Measurements from ENCODE around the gene RNU1-4.
"Not testable (repeated sequence)": the region's sequence is repeated elsewhere in the genome, so short reads cannot be mapped to it uniquely, and the experiment has no call there.

RNU1-4 gene

DNA sequence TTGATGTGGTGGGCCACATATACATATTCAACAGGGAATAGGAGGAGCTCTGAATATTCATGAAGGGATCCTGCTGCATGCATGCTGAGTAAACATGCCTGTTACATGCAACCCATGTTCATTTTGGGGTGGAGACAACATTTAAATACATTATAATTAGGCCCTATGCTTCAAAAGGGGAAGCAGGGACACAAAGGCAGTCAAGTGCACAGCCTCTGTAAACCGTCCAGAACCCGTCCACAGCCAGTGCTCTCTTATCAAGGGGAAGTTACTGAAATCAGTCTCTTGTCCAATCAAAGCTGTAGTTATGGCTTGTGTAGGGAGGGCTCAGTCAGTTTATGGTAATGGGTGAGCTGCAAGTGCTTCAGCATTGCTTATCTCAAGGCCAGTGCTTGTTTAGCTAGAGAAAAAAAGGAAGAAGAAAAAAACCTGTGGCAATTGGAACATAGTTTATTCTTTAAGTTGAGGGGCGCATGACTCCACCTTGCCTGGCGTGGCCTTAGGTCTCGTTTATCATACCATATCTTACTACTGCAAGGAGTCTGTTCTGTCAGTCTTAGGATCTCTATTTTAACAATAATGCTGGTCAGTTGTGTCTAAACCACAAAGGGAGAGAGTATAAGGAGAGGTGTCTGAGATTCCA is 7.9 kb upstream of the RNU1-4 start:
- not testable (repeated sequence) for DNase-seq

DNA sequence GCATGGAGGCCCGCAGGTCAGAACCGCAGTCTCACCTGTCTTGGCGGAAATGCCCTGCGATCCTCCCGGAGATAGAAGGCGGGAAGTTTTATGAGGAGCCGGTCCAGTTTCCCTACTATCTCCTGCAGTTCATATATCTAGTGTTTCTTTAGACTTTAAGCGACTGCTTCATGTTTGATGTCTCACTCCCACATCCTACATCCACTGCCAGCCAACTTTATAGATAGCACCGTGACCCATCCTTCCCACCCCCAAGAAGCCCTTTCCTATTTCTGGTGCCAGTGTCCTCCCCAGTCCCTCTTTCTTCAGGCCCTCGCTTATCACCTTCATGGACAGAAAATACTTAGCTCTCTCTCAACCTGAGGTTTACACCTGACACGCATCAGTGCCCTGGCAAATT is 914 bp downstream of the RNU1-4 start:
- DNase-seq: not testable (repeated sequence)

DNA sequence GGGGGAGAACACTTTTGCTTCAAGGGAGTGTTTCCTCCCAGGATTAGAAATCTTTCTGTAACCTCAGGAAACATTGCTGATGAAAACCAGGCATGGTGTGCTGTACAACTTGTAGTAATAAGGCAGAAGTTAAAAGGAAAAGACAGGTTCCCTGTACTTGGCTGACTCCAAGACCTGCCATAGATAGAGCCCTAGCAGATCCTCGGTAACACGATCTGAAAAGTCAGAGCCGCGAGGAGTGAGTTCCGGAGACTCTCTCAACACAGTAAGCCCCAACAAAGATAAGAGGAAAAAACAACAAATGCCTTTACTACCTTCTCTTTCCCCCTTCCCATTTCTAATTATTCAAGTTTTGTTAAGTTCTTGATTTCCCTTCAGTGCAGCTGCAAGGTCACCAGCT is 7.3 kb downstream of the RNU1-4 start:
- not testable (repeated sequence) for DNase-seq

DNA sequence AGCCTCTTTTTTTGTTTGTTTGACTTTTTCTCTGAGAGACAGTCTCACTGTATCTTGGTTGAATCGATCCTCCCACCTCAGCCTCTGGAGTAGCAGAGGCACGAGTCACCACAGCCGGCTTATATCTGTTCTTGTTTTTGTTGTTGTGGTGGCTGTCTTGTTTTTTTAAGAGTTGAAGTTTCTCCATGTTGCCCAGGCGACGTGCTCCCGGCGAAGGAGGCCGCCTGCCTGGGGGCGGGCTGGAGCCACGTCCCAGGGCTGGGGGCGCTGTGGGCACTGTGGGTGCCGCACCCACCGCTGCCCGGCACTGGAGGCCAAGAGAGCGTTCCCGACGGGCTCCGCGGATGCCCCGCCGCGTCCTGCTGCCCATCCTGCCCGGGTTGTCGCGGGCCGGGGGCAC is 8.4 kb downstream of the RNU1-4 start:
- DNase-seq: not testable (repeated sequence)

DNA sequence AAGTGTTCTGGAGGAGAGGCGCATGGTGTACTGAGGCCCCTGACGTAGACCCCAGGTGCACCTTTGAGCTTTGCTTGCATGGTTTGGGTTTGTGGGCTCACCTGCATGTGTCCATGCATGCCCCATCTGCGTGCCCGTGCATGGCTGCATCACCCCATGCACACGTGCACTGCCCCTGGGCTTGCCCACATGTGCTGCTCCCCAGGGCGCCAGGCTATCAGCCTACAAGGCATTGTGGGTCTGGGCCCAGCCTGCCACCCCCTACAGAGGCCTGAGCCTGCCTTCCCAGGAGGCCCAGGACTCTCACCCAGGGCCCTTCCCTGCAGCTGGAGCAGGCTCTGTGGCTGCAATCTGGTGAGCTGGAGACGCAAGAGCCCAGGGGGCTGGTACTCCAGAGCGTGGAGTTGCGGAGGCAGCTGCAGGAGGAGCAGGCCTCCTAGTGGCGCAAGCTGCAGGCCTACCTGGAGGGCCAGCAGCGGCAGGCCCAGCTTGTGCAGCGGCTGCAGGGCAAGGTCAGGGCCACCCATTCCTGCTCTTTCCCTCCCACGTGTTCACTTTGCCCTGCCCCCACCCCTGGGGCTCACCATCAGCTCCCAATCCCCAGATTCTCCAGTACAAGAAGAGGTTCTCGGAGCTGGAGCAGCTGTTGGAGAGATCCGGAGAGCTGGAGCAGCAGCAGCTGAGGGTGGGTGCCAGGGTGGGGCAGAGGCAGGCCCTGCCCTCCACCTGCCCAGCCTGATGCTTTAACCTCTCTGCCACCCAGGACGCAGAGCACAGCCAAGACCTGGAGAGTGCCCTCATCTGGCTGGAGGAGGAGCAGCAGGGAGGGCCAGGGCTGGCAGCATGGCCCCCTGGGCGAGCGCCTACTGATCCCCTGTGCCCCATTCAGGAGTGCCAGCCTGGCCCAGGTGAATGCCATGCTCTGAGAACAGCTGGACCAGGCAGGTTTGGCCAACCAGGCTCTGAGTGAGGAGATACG is 9.9 kb downstream of the RNU1-4 start:
- not testable (repeated sequence) for DNase-seq

DNA sequence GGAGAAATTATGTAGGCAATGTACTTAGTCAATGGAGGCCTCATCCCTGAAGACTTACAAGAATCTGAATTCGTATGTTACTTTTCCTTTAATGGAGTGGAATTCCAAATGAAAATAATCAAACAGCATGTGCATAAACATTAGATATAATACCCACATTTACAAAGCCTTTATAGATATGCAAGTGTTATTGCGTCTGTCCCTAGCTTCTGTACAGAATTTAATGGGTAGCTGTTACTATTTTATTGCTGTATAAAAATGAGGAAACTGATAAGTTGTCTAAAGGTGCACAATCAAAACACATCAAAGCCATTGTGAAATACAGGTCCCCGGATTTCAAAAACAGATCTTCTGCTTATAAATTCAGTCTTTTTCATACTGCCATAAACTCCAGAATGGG is 12.5 kb downstream of the RNU1-4 start:
- DNase-seq: not testable (repeated sequence)

DNA sequence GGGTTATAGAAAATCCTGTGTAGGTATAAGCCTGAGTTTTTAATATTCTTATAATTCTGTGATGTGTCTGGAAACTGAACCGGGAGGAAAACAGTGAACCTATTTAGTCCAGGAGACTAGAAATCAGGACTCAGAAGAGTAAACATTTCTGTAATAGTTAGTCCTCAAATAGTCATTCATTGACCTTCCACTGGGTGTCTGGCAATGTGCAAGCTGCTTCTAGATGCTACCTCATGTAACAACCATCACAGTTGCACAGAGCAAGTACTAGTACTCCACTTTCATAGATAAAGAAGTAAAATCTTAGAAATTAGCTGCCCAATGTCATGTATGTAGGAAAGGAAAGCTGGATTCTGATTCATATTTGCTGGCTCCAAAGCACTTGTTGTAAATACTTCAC is 15.1 kb downstream of the RNU1-4 start:
- DNase-seq: not testable (repeated sequence)

DNA sequence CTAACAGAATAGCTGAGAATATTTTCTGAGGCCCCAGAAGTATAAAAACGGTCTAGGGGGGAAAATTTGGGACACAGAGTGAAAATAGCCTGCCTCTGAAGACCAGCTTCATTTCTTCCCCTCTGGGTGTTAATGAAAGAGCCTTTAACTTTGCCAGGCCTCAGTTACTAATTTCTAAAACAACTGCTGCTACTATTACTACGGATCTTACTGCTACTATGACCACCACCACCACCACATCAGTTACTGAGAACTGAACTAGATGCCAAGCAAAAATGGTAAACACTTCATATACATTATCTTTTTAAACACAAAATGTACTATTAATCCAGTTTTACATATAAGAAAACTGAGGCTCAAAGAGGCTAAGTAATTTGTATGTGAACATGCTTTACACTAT is 15.6 kb downstream of the RNU1-4 start:
- not testable (repeated sequence) for DNase-seq

DNA sequence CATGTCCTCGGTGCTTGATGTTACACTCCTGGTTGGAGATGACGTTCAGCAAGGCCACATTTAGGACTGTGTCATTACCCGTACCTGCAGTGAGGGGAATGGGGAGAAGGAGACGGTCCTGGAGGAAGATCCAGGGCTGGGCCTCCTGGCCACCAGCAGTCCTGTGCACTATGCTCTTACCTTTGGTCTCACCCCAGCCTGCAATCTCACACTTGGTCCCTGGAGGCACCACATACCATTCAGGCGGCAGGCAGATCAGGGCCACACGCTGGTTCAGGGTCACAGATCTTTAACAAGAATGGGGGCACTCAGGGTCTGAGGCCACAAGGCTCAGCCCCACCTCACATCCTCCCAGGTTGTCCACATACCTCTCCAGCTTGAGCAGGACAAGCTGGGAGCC is 17.3 kb downstream of the RNU1-4 start:
- not testable (repeated sequence) for DNase-seq

DNA sequence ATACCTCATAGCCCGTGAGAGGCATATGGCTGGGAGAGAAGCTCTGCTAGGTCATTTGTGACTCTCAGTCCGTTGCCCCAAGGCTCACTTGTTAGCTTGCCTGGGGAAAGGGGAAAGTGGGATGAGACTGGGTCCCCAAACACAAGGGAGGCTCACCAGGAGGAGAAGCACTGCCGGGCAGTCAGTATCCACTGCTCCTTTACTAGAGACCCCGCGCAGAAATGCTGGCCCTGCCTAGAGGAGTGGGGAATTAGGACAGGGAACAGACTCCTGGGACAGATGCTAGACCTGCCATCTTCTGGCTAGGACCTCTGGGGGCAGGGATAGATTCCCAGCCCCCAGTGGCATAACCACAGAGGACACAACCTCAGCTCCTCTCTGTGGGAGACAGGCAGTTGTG is 17.7 kb downstream of the RNU1-4 start:
- DNase-seq: peak; percentile 32

DNA sequence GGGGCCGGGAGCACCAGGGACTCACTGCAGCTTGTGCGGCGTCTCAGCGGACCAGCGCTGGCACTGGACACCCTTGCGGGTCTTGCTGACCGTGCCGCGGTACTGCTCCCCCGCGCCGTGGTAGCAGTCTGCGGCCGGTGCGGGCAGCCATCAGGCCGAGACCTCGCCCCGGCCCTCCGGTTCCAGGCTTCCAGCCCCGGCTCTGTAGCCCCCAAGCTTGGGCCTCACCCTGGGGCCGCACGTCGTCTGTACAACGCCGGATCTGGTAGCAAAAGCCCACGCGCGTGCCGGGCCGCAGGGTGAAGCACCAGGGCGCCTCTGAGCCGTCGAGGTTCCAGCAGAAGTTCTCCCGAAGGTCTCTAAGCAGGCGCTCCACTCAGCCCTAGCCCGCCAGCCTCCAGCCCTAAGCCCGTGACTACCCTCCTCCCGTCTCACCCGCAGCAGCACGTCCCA is 18.8 kb downstream of the RNU1-4 start:
- DNase-seq: peak; percentile 62

DNA sequence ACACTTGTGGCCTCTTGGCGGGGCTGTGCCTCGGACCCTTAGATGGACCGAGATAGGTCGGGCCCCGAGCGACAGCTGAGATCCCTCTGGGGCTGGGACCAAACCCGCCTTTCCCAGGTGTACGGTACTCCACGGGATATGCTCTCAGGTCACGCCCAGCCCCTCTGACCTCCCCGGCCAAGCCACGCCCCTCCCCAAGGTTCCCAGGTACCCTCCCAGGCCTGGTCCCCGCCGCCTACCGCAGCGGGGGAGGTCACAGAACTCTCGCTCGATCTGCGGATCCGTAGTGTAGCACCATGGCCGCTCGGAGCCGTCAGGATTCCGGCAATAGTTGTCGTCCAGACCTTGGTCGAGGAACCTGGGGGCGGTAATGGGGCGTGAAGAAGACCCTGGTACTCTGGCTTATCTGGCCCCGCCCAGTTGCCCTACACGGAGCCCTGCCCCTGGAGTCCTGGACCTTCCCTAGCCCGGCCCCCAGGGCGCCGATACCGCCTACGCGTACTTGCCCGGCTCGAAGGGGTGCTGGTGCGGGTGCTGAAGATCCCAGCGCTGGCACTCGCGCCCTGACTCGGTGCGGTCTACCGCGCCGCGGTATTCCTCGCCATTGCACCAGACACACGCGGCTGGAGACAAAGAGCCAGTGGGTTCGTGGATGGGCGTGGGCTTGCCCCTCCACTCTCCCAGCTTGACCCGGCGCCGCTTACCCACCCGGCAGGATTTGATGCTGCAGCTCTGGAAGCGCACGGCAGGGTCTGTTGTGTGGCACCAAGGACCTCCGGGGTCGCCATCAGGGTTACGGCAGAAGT is 19.5 kb downstream of the RNU1-4 start:
- DNase-seq: not testable (repeated sequence)

DNA sequence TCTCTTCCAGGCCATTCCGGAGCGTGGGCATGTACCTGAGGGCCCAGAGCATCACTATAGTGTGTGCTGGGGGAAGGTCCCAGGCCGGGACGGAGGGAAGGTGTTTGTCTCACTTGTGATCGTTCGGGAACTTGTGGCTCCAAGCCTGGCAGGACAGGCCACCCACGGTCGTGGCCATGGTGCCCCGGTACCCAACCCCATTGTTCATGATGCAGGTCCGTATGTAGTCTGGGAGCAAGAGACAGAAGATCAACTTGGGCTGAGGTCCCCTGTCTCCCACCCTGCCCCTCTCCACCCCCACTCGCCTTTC is 20.1 kb downstream of the RNU1-4 start:
- DNase-seq: peak; percentile 48

DNA sequence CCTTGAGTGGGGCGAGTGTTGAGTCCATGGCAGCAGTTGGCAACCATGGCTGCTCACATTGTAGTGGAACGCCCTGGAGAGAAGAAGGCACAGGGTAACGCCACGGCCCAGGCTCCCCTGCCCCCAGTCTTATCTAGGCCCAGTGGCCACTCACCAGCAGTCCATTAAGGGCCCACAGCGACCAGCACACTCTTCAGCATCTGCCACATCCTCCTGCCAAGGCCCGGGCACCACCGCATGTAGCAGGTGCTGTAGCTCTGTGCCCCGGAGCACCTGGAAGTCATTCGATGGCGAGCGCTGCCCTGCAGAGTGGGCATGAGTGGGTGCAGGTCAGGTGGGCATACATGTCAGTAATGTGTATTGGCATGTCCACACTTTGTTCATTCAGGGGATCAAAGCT is 20.5 kb downstream of the RNU1-4 start:
- peak; percentile 54 for DNase-seq

DNA sequence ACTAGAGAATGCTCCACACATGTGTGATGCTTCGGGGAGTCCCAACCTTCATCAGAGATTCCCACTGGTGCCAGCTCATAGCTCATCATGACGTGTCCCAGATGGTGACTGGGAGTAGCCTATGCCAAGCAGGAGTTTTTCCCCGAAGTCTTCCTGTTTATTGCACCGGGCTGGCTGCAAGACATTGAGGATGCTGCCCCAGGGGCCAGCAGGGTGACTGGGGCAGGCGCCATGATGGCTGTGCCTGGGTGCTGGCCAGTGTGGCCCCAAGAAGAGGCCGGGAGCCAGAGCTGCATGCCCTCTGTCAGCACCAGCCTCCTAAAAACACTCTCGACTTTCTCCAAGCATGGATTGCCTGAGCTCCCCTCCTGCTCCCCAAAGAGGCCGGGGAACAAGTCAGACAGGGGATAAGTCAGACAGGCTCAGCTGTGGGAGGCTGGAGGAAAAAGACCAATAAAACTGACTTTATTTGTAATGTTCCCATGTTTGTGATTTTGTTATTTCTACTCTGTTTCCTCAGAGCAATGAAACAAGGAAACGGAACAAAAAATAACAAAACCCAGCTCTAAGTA is 24.0 kb downstream of the RNU1-4 start:
- not testable (repeated sequence) for DNase-seq

DNA sequence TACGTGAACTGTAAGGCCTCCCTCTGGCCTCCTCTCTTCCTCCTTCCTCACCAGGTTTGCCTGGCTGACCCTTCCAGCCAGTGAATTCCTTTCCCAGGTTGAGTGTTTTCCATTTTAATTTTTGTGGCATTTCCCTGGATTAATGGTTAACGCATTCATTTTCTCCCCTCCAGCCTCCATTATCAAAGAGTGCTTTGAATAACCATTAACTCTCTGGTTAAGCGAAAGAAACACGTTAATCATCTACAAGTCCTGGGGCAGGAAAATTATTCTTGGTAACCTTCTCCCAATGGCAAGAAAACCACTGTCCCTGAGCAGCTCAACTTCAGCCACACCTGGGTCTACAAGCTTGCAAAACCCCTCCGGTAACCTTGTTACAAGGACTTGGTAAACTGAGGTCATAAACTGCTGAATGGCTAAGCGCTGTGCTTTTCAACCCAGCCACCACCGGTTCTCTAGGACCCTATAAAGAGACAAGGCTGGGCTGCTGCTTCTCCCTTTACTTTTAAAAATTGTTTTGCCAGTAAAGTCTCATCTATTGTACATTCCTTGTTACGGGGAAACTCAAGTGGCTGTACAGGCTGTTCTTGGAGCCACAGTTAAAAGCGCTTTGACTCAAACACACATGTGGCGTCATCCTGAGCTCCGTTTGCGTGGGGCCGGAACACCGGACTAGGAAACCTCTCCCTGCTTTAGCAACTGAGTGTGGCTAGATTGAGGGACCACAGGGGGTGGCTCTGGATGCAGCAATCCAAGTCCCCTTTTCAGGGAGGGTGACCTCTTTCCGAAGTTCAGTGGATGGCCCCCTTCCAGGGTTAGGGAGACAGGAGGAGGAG is 24.7 kb downstream of the RNU1-4 start:
- DNase-seq: not testable (repeated sequence)

DNA sequence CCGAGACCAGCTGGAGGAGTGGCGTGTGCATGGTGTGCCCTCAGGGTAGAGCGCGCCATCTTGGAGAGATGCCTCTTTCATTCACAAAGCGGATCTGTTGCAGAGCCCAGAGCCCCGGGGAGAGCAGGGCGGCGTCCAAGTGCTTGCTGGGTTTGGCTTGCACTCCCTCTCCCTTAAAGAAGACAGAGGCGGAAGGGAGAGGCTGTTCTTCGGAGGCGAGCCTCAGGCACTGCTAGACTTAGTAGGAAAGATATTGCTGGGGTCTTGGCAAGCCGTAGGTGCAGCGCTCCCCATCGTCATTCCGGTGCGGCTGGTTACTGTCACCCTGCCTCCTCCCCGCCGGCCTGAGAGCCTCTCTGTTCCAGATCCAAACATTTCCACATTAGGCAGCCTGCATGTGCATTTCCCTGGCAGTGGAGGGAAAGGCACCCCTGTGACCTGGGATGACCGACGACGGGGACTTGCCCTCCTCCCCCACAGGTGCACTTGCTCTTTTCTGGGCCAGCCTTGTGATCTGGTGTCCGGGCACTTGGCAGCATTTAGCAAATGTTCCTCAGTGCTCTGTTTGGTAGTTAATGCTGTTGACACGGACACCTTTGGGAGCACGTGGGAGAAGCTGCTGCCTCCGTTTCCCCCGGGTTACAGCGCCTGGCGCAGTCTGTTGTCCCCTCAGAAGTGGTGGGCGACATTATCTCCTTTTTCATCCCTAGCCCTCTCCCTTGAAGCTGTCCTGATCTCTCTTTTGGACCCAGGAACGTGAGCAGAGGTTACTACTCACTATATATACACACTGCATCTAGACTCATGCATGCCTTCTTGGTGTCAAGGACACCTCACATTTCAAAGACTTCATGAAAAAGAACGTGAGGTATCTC is 25.7 kb downstream of the RNU1-4 start:
- not testable (repeated sequence) for DNase-seq

DNA sequence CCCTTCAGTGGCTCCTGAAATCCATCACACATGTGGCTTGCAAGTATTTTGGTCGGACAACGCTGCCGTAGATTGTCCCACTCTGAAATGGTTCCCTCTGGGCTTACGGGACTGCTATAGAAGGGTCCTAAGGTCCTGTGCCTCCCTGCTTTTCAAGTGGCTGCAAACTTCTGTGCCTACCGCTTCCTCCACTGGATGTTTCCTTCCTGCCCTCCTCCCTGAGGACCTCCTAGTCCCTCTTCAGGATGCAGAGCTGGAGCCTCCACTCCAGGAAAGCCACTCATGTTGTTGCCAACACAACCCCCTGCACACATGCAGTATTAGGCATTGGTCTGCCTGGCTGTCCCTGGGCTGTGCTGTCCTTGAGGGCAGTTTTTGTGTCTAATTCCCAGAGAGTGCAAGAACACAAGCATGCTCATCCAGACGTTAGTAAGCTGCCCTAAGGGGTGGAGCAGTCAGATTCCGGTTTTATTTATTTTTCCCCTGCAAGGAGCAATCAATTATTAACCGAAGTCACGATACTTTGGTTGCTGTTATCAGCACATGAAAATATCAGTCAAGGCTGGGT is 26.5 kb downstream of the RNU1-4 start:
- DNase-seq: not testable (repeated sequence)

DNA sequence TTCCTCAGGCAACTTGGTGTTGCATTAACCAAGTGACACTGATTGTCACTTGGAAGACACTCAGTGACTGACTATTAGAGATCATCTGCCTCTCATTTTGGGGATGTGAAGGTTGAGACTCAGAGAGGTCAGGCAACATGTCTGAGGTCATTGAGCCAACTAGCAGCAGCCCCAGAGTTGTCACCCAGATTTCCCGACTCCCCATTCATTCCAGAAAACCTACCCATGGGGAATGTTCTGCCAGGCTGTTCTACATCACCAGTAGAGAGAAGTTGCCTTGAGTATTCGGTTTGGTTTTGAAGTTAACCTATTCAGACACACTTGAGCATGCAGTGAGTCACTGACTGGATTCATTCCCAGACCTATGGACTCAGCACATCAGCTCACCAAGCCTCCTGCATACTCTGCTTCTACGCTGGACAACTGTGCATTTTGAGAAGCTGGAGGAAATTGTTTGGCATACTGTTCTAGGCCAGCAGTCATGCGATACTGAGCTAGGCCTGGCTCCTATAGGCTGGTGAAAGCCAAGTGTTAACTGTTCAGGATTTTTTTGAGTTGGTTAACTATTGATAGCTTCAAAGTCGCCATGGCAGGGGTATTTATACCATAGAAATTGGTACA is 29.9 kb downstream of the RNU1-4 start:
- DNase-seq: not testable (repeated sequence)

DNA sequence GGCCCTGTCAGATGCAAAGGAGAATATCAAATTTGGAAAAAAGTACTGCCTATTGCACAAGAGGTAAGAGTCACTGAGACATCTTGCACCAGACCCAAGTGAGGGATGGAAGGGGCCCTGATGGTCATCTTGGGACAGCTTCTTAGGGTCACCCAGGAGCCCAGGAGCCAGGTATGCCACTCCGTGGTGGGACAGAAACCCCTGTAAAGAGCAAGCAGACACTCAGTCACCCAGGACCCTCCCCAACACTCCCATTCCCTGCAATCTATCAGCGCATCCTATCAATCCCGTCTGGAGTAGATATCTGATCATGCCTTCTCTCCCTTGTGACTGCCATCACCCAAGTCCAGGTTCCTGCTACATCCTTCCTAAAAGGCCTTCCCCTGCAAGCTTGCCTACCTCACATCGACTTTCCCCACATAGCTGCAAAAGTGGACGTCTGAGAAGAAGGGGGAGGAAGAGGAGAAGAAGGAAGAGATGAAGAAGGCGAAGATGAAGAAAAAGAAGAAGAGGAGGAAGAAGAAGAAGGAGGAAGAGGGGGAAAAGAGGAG is 30.7 kb downstream of the RNU1-4 start:
- not testable (repeated sequence) for DNase-seq

All from activated CD8-positive, alpha-beta memory T cell treated with anti-CD3 and anti-CD28 coated beads for 24 hours (primary cell).